Stimulated activated CD4-positive, alpha-beta T cell treated with anti-CD3 and anti-CD28 coated beads, TNF-alpha, amount 100 ng/mL, for 48 hours (primary cell): ENCODE results near the gene PLCH2.
"Not testable (repeated sequence)": the region's sequence is repeated elsewhere in the genome, so short reads cannot be mapped to it uniquely, and the experiment has no call there.

ENCODE experiments used
- DNase-seq, 3 donors: peaks; one replicate each; pipeline ENCODE4 v3.0.0-alpha.2; 2020; ENCODE audit warnings: low read depth in 3 of 3

The PLCH2 gene

DNA sequence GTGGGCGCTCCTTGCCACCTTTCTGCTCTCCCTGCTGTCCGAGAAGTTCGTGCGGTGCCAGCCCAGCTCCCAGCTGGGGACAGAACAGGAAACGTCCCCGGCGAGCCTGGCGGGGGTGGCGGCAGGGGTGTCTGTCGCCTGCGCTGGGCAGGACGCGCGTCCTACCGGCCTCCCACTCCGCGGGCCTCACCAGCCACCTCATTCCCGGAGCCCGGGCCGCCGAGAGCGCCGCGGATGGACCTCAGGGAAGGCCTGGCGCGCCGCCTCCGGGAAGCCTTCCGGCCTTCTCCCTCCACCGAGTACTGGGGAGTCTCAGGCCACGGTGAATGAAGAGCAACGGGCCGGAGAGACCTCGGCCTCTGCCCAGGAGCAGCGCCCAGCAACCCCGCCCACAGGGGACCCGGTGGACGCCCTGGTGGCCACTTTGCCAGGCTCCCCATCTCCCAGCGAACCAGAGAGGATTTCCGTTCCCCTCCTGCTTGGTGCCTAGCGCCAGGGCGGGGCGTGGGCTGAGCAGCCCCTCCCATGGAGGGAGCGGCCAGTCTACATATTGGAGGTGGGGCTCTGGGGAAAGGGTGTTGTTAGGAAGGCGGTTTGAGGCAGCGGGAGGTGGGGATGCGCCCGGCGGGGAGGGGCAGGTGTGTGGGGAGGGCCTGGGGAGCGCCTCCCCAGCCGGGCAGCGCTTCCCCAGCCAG lies 70.6 kb downstream of the PLCH2 start:
- peak in 2 of 3 donors; percentile 78 to 79 for DNase-seq

DNA sequence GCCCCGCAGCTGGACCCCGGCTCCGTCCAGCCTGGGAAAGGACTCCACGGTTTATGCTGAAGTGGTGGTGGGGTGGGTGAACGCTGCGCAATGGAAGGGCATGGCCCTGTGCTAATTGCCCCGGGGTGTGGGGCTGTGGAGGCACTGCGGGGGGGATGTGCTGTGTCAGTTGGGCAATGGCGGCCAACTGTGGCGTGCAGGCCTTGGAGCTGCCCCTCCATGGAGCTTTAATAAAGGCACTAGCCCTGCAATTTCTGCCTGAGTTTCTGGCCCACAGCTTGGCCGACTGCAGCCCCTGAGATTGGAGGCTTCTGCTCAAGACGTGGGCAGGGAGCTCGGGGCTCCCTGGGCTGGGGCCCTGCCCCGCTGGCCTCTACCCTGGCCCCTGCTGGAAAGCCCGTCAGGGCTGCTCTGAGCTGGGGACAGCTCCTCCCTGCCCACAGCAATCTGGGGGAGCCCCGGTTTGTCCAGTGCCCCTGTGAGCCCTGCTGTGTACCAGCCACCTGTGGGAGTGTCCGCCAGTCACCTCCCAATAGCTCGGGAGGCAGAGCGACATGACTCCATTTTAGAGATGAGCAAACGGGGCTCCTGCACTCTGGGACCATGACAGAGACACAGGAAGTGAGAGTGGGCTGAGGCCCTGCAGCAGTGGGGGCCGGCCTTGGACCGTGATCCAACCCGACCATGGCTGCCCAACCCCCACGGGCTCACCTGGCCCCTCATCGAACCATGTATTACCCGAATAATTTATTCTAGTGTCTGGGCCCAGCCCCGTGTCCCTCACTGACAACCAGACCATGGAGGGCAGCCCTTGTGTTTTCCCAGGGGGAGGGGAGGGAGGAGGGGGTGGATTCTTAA lies 71.3 kb downstream of the PLCH2 start:
- peak in 2 of 3 donors; percentile 57 to 59 for DNase-seq

DNA sequence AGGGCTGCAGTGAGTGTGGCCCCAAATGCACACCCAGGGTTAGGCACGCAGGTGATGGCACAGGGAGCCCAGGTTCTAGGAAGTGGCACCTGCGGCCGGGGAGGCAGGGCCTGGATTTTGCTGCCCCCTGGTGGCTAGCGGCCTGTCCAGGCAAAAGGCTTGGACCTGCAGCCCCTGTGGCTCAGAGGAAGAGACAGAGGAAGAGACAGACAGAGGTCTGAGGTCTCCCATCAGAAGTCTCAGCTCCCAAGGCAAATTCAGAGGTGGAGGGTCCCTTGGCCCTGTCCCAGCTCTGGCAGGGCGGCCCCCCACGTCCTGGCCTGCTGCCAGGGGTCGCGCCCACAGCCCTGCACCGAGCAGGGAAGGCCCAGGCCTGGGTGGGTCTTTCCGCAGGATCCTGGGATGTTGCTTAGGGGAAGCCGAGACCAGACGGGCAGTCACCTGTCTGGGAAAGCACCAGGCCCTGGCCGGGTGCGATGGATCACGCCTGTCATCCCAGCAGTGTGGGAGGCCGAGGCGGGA lies 72.0 kb downstream of the PLCH2 start:
- DNase-seq = peak; percentile 74 to 86 (median 75)

DNA sequence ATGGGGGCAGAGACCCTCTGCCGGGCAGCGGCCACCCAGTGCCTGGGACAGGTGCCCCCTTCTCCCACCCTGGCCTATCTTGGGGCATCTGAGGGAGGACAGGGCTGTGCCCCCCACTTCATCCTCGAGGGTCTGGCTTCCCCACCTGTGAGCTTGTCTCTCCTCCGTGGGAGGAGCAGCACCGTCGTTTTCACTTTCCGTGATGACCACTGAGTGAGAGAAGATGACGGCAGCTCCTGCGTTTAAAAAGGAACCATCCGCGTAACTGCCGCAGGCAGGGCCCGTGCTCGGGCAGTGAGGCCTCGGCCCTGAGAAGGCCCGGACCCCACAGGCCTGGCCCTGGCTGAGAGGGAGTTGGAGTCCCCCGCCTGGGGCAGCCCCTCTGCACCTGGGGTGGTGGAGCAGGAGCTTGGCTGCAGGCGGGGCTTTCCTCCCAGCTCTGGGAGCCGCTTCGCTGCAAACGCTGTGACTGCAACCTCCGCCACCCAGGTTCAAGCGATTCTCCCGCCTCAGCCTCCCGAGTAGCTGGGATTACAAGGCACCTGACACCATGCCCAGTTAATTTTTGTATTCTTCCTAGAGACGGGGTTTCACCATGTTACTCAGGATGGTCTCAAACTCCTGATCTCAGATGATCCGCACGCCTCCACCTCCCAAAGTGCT lies 73.4 kb downstream of the PLCH2 start:
- not testable (repeated sequence) for DNase-seq

DNA sequence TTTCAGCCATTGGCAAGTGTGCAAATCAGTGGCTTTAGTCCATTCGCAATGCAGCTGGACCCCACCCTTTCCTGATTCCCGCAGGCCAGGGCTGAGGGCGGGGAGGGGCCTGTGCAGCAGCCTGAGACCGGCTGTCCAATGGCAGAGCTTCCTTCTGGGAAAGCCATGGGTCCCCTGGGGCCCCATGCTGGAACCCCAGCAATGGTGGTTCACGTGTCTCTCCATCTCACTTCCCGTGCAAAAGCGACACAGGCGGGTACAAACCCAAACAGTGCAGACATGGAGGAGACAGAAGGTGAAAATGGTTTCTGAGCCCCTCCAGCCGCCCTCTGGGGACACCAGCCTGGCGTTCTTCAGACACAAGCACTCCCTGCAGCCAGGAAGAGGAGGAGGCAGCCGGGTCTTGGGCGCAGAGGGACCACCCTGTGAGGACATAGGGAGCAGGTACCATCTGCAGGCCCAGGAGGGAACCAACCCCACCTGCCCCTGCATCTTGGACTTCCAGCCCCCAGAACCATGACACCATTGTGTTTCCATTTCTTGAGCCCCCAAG lies 74.3 kb downstream of the PLCH2 start:
- DNase-seq = not testable (repeated sequence)

DNA sequence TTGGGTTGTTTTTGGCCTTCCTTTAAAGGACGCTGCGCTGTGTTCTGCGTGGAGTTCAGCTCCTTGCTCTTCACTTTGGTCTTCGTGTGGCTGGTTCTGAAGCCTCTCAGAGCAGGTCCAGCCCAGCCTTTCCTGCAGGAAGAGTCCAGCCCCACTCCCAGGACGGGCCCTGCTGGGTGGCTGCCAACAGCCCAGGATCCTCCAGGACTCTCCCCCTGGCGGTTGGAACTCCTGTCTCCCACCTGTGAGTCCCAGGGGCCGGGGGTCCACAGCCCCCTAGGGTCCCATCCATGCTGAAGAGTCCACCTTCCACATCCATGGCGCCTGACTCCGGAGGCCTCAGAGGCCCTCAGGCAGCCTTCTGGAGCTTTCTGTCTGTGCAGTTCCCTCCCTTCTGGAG lies 75.5 kb downstream of the PLCH2 start:
- not testable (repeated sequence) for DNase-seq

DNA sequence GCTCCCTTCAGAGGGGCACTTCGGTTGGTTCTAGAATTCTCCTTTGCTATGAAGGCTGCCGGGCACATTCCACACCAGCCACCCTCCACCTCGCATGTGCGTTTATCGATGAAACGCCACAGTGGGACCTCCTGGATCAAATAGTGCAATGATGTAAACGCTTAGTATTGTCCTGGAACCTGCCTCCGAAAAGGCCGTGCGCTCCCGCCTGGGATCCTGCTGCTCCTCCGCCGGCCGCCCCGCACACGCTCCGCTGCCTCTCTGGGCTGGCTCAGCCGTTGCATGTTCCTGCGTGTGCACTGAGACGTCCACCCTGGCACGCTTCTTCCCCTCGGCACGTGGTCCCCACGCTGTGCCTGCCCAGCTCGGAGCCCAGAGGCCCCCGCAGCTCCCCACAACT lies 76.1 kb downstream of the PLCH2 start:
- no peak for DNase-seq

DNA sequence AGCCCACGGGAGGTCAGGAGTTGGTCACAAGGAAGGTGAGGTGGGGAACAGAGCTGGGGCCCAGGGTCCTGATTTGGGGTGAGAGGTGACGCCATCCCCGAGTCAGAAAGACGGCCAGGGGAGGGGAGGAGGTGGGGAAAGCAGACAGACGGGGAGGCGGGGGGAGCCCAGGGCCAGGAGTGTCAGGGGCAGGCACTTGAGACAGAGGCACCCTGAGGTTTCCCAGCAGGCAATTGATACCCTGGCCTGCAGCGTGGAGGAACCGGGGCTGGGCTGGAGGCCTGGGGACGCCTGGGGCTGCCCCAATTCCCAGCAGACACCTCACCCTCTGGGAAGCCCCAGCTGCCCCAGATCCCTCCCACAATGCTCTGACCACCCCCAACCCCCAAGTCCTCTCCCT lies 77.0 kb downstream of the PLCH2 start:
- DNase-seq = not testable (repeated sequence)

DNA sequence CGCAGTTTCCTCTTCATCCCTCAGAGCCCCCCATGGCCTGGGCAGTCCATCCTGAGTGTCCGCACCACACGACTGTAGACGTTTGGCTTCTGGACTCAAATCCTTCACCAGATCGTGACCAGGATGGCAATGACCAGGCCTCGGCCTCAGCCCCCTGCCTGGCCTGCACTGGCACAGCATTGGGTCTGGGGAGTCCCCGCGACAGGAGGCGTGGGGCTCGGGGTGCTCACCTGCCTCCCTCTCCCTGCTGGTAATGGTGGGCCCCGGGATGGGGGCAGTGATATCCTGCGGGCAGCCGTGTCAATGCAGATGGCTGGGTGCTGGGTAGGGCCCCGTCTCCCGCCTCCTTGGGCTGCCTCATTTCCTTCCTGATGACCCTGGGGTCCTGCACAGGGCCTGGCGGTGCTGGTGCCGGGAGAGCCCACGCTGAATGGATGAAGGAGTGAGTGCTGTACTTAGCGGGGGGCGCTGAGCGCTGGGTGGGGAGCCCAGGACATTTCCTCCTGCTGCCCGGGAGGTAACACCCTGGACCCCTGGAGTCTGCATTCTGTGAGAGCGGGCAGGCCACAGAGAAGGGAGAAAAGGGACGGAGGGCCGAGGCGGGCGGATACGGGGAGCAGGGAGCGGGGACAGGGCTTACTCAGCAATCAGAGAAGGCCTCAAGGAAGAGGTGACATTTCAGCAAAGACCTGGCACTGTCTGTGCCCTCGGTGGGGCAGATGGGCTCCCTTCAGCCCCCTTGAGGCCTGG lies 78.0 kb downstream of the PLCH2 start:
- no peak for DNase-seq

DNA sequence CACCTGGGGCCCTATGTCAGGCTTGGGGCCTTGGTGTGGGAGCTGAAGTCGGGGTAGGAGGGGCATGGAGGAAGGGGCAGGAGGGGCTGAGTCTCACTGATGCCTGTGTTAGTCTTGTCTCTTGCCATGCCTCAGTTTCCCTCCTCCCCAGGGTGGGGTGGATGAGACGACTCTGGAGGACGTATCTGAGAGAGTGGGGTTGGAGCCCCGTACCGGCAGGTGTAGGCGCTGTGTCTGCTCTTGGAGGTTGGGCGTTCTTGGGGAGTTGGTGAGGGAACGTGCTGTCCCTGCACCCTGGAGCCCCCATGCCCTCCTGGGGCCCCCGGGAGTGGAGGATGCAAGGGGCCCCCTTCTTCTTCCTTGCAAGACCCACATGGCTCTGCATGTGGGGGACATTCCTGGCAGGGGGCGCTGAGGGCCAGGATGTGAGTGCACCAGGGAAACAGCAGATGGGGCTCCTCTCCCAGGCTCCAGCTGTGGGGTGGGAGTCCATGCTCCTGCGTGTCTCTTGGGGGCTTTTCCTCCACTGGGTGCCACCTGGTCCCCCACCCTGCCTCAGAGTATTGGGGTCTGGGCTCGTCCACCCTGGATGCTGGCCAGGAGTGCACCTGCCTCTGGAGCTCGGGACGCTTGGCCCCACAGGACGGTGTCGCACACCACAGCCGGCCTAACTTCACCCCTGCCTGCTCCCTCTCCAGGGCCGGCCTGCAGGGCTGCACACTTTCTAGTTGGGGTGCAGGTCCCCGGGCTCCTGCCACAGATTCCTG lies 78.7 kb downstream of the PLCH2 start:
- DNase-seq = peak in 2 of 3 donors; percentile 22 to 46
